H1 (cell line): Measurements from ENCODE around the gene SGCB. TPM values are rescaled to one million over a fixed set of nuclear protein-coding genes. Genes with fewer than 3 reads are reported as not detected.

Source experiments
- ATF2 ChIP-seq: IDR thresholded peaks from 2 replicates; pipeline ENCODE4 v1.6.1; 2012; ENCODE audit warnings: low read length, inconsistent platforms
- polyA plus RNA-seq, 7 experiments: library from polyadenylated mRNA; depleted of rRNA in 3 of 7; stranded (reverse) in 5 of 7; unstranded in 2 of 7; fragments of >200 nt in 5 of 7; fragments of 200-250 nt in 2 of 7; gene quantifications; 1 replicate in 5 of 7; 2 replicates in 1 of 7; 4 replicates in 1 of 7; pipeline versions ENCODE4 v1.2.1 to v1.2.3, GENCODE V29; 2011 to 2013; ENCODE audit warnings: missing spikeins in 2 of 7, mixed read lengths in 2 of 7
- total RNA-seq: library from RNA; stranded (reverse); fragmentation: NEBNext Ultra II Directional; extraction: Animal tissue kit (Norgen Biotek cat#: 25700); gene quantifications from 2 replicates; pipeline ENCODE4 v1.2.1, GENCODE V29; 2021

The SGCB gene
- total and polyA plus RNA-seq, 2 of the 8 experiments (the other 6 are each of a cell fraction or from before 2014, with no cell fraction given) = 6.8 to 32.2 TPM

- no peak for TF ChIP-seq ATF2
Observed at GRCh38 chr4:52036886-52037530, 1.1 kb downstream of the SGCB start (continued).
